RWPE1 (cell line): Measurements from ENCODE around the gene CD2AP.

ENCODE experiments used
- CTCF ChIA-PET: fragments of 350-600 bp; sonication (Branson Sonifier 250); formaldehyde crosslinking; extraction: SDS; loops from one replicate; lab custom pipeline; 2021; lab: Yijun Ruan, JAX
- POLR2A ChIA-PET: fragments of 400-600 bp; formaldehyde crosslinking; extraction: SDS; loops from one replicate; lab custom pipeline; 2020; ENCODE audit warnings: antibody characterized with exemption; ENCODE audit not compliant: low non-redundant PET; lab: Yijun Ruan, JAX
- DNase-seq: peaks from one replicate; pipeline ENCODE4 v3.0.0; 2012; ENCODE audit warnings: low spot score
- H3K27ac ChIP-seq: fragments of 450-650 bp; 2 replicates; pipeline ENCODE4 v1.5.1; 2017
- CTCF ChIP-seq: fragments of 450-650 bp; conservative IDR thresholded peaks from 2 replicates; pipeline ENCODE4 v1.5.1; 2017; ENCODE audit warnings: low read depth, mild to moderate bottlenecking

The CD2AP gene

GRCh38 chr6:47525330-47526057, 47.9 kb downstream of the CD2AP start:
- TF ChIP-seq CTCF, result no peak
- CTCF ChIA-PET, result interaction anchor here (0.6 kb wide), 1 partner anchor 865 kb away, joined by 3 read pairs; no protein-coding TSS in a partner anchor

GRCh38 chr6:47527274-47527673, 49.7 kb downstream of the CD2AP start:
- CTCF ChIA-PET, result no interaction called here
- no peak for TF ChIP-seq CTCF
- DNase-seq, result no peak
- POLR2A ChIA-PET, result no interaction called here
- H3K27ac ChIP-seq, result no peak overlapping the region

More at GRCh38 chr6:47525330-47526057, 47.9 kb downstream of the CD2AP start:
- no peak overlapping the region for H3K27ac ChIP-seq
- no peak for DNase-seq
- POLR2A ChIA-PET, result no interaction called here

DNA sequence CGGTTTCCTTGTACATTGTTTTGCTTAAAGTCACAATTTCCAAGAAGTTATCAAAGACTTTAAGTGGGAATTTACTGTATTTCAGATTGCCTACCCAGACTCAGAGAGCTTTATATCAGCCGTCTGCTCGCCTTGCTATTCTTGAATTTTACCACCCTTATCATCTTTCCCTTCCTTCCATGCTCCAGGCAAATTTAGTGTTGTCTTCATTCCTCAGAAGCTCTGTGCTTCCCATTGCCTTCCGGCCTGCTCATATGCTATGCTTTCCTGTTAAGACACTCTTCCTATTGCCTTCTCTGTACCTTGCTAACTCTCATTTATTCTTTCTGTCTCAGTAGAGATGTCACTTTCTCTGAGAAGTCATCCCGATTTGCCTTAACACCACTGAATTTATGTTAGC, 52.1 kb downstream of the CD2AP start:
- CTCF ChIA-PET, result no interaction called here
- H3K27ac ChIP-seq, result no peak overlapping the region
- DNase-seq, result no peak
- TF ChIP-seq CTCF, result no peak
- POLR2A ChIA-PET, result no interaction called here

GRCh38 chr6:47532981-47533585, 55.5 kb downstream of the CD2AP start:
- ChIA-PET CTCF (no interaction called here), POLR2A (no interaction called here)
- no peak for DNase-seq
- TF ChIP-seq CTCF, result no peak
- H3K27ac ChIP-seq, result no peak overlapping the region

DNA sequence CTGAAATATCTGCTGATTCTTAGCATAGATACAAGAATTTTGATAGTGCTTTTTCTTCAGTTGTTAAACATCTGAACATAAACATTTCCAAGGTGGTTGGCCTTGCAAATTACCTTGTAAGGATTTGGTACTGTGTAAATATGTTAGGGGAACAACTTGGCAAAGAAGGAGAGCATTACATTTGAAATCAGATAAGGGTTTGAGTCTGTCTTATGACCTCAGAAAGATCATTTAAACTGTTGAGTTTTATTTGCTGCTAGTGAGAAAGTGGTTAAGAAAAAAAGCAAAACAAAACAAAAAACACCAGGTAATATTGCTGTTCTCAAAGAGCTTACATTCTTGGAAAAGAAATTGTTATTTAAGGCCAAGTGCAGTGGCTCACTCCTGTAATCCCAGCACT, 56.5 kb downstream of the CD2AP start:
- CTCF ChIA-PET, result no interaction called here
- no peak for TF ChIP-seq CTCF
- POLR2A ChIA-PET, result no interaction called here
- no peak overlapping the region for H3K27ac ChIP-seq
- no peak for DNase-seq

DNA sequence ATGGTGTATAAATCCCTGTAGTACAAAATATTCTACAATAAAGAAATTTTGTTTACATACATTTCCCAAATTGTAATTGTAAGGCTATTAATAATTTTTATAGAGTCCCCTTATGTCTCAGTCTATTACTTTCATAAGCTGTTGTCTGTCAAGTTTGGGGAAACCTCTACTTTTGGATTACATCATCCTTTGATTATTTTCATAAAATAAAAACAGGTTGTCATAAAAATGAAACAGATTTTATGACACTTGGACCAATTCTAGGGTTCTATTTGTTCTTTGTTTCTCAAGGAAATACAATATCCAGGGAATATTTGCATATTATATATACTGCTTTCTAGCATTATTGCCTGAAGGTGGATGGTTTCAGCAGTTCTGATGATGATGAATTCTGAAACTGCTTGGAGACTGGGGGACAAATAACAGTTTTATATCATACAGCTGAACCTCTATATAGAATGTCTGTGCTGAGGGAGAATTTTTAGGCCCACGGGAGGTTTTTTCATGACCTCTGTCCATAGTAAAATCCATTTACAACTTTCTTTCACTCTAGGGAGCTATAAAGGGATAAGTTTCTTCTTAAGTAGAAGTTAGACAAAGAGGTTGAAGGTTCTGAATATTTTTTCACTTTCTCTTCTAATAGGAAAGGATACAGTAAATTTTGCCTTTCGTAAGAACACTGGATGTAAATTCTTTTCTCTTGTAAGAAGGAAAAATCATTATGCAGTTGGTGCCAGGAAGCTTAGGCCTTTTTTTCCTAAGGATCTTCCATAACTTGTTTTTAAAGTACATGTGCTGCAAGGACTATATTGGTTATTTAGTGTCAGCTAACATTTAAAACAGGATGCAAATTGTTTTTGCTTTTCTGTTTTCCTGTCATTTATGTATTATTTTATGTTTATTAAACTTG, 58.0 kb downstream of the CD2AP start:
- no peak overlapping the region for H3K27ac ChIP-seq
- ChIA-PET CTCF (interaction anchor here (0.6 kb wide), 1 partner anchor 251 kb away, joined by 5 read pairs; no protein-coding TSS in a partner anchor), POLR2A (no interaction called here)
- no peak for DNase-seq
- no peak for TF ChIP-seq CTCF
